A549 (cell line): Measurements from ENCODE around the gene LRRC2. TPM values are rescaled to one million over a fixed set of nuclear protein-coding genes. Genes with fewer than 3 reads are reported as not detected.

Experiments used
- ATAC-seq, 2 experiments: fragments of 200-7000 bp in 1 of 2; fragments of >200 bp in 1 of 2; cut with Nextera tagmentation in 1 of 2; cut with Tn5 transposase in 1 of 2; 3 replicates each; pipeline versions ENCODE4 v1.8.0 to v1.9.1; 2018 to 2020; ENCODE audit warnings: mild to moderate bottlenecking in 1 of 2, moderate library complexity in 1 of 2
- CTCF ChIA-PET: fragments of 300-600 bp; sonication (Branson Sonifier 250); formaldehyde crosslinking; extraction: SDS; loops from one replicate; lab custom pipeline; 2021; ENCODE audit warnings: antibody characterized with exemption, inconsistent platforms; lab: Yijun Ruan, JAX
- POLR2A ChIA-PET: fragments of 350-600 bp; formaldehyde crosslinking; extraction: SDS; loops from one replicate; lab custom pipeline; 2021; ENCODE audit warnings: antibody characterized with exemption, inconsistent platforms; lab: Yijun Ruan, JAX
- DNase-seq, 2 experiments: peaks; one replicate each; pipeline versions ENCODE4 v3.0.0 to v3.0.0-alpha.2; 2011 to 2016; ENCODE audit warnings: low read depth in 1 of 2, low spot score in 1 of 2
- FAIRE-seq: peaks from 2 replicates; lab custom pipeline; 2011; peaks lifted over from hg19 to GRCh38; lab: Jason Lieb, UNC
- H3K27ac ChIP-seq, 2 experiments: fragments of >200 bp; sonication (Bioruptor Twin); formaldehyde crosslinking; 3 replicates each; pipeline ENCODE4 v1.5.1; 2016 to 2017
- H3K4me1 ChIP-seq: fragments of >200 bp; sonication (Bioruptor Twin); formaldehyde crosslinking; 3 replicates; pipeline ENCODE4 v1.6.1; 2016
- H3K4me2 ChIP-seq: fragments of >200 bp; sonication (Bioruptor Twin); formaldehyde crosslinking; 3 replicates; pipeline ENCODE4 v1.6.1; 2016
- H3K4me3 ChIP-seq: fragments of >200 bp; sonication (Bioruptor Twin); formaldehyde crosslinking; 3 replicates; pipeline ENCODE4 v1.5.1; 2016
- H3K9me3 ChIP-seq: fragments of >200 bp; sonication (Bioruptor Twin); formaldehyde crosslinking; 3 replicates; pipeline ENCODE4 v1.6.1; 2016
- ATOH8 ChIP-seq: fragments of 250-450 bp; sonication (Bioruptor Pico); IDR thresholded peaks from 2 replicates; pipeline ENCODE4 v1.5.0; 2020; ENCODE audit warnings: low read depth, mild to moderate bottlenecking, moderate library complexity
- BCL3 ChIP-seq: fragments of >200 bp; sonication (Bioruptor Twin); formaldehyde crosslinking; IDR thresholded peaks from 3 replicates; pipeline ENCODE4 v1.6.1; 2016
- BHLHE40 ChIP-seq: IDR thresholded peaks from 2 replicates; pipeline ENCODE4 v1.6.1; 2012; ENCODE audit warnings: low read depth, low read length, inconsistent platforms
- CEBPB ChIP-seq, 2 experiments: fragments of >200 bp in 1 of 2; sonication (Bioruptor Twin) in 1 of 2; formaldehyde crosslinking in 1 of 2; IDR thresholded peaks; 2 replicates each; pipeline ENCODE4 v1.6.1; 2012 to 2016
- E2F6 ChIP-seq: IDR thresholded peaks from 2 replicates; pipeline ENCODE4 v1.6.1; 2012; ENCODE audit warnings: low read depth, borderline replicate concordance
- EP300 ChIP-seq, 2 experiments: fragments of >200 bp; sonication (Bioruptor Twin); formaldehyde crosslinking; IDR thresholded peaks; 2 replicates in 1 of 2; 3 replicates in 1 of 2; pipeline ENCODE4 v1.6.1; 2016 to 2017
- ESRRA ChIP-seq: fragments of 150-350 bp; IDR thresholded peaks from 2 replicates; pipeline ENCODE4 v1.6.1; 2014; ENCODE audit warnings: mild to moderate bottlenecking, low read length, borderline replicate concordance
- FOSB ChIP-seq: fragments of 250-450 bp; sonication (Bioruptor Pico); IDR thresholded peaks from 2 replicates; pipeline ENCODE4 v1.5.0; 2020; ENCODE audit warnings: mild to moderate bottlenecking, moderate library complexity
- FOSL2 ChIP-seq, 2 experiments: fragments of 450-650 bp in 1 of 2; fragments of >200 bp in 1 of 2; sonication (Bioruptor Twin) in 1 of 2; formaldehyde crosslinking; IDR thresholded peaks; 2 replicates each; pipeline versions ENCODE4 v1.5.0 to v1.6.1; 2016 to 2020; ENCODE audit warnings: mild to moderate bottlenecking in 1 of 2, moderate library complexity in 1 of 2
- FOXS1 ChIP-seq: fragments of 250-450 bp; sonication (Bioruptor Pico); IDR thresholded peaks from 2 replicates; pipeline ENCODE4 v1.5.0; 2020; ENCODE audit warnings: mild to moderate bottlenecking, moderate library complexity
- HDAC2 ChIP-seq: fragments of 200-600 bp; sonication (generic); IDR thresholded peaks from 2 replicates; pipeline ENCODE4 v1.6.1; 2016
- HES2 ChIP-seq: fragments of >200 bp; sonication (Bioruptor Twin); formaldehyde crosslinking; IDR thresholded peaks from 2 replicates; pipeline ENCODE4 v1.6.1; 2016
- HOXA7 ChIP-seq: fragments of 250-450 bp; sonication (Bioruptor Pico); IDR thresholded peaks from 2 replicates; pipeline ENCODE4 v1.5.0; 2020; ENCODE audit warnings: mild to moderate bottlenecking, moderate library complexity
- HOXB13 ChIP-seq: fragments of 250-450 bp; sonication (Bioruptor Pico); IDR thresholded peaks from 2 replicates; pipeline ENCODE4 v1.5.0; 2020; ENCODE audit warnings: low read depth, mild to moderate bottlenecking, moderate library complexity
- KDM1A ChIP-seq: fragments of 200-600 bp; sonication (generic); IDR thresholded peaks from 2 replicates; pipeline ENCODE4 v1.6.1; 2016; ENCODE audit warnings: low read depth, mild to moderate bottlenecking
- MAZ ChIP-seq: fragments of 150-350 bp; IDR thresholded peaks from 2 replicates; pipeline ENCODE4 v1.6.1; 2014; ENCODE audit warnings: antibody characterized with exemption, low read depth, low read length, borderline replicate concordance
- PHF8 ChIP-seq: fragments of 200-600 bp; sonication (generic); IDR thresholded peaks from 2 replicates; pipeline ENCODE4 v1.6.1; 2016; ENCODE audit warnings: low read depth, mild to moderate bottlenecking, antibody characterized with exemption, moderate library complexity, borderline replicate concordance
- POLR2A ChIP-seq: IDR thresholded peaks from 2 replicates; pipeline ENCODE4 v1.6.1; 2012; ENCODE audit warnings: mild to moderate bottlenecking, low read length
- REST ChIP-seq: fragments of 200-600 bp; sonication (generic); IDR thresholded peaks from 2 replicates; pipeline ENCODE4 v1.6.1; 2016; ENCODE audit warnings: antibody characterized with exemption, mild to moderate bottlenecking, moderate library complexity
- SREBF2 ChIP-seq: fragments of 450-650 bp; IDR thresholded peaks from 2 replicates; pipeline ENCODE4 v1.6.1; 2014; ENCODE audit warnings: mild to moderate bottlenecking, moderate library complexity
- TFCP2L1 ChIP-seq: fragments of 250-450 bp; sonication (Bioruptor Pico); IDR thresholded peaks from 2 replicates; pipeline ENCODE4 v1.5.0; 2021; ENCODE audit warnings: mild to moderate bottlenecking
- USF2 ChIP-seq: fragments of 450-650 bp; IDR thresholded peaks from 2 replicates; pipeline ENCODE4 v1.6.1; 2014; ENCODE audit warnings: antibody characterized with exemption
- ZC3H11A ChIP-seq: fragments of 450-650 bp; IDR thresholded peaks from 2 replicates; pipeline ENCODE4 v1.6.1; 2014; ENCODE audit warnings: antibody characterized with exemption, mild to moderate bottlenecking
- ZFP36 ChIP-seq: fragments of 450-650 bp; IDR thresholded peaks from 2 replicates; pipeline ENCODE4 v1.6.1; 2014; ENCODE audit warnings: borderline replicate concordance; ENCODE audit not compliant: partially characterized antibody
- WGBS: methylation state at CpG from one replicate; pipeline ENCODE4 v1.1.6; 2017; ENCODE audit errors: missing lambda C conversion rate; 5-methylcytosine and 5-hydroxymethylcytosine counted together
- polyA plus RNA-seq, 4 experiments: library from polyadenylated mRNA; depleted of rRNA in 3 of 4; stranded (reverse); fragments of >200 nt; fragmentation: RNase III in 1 of 4; extraction: RNeasy Plus Mini Kit Qiagen cat#74134 plus additional on column Dnase treatment in 1 of 4; gene quantifications; 2 replicates in 3 of 4; 3 replicates in 1 of 4; pipeline ENCODE4 v1.2.3, GENCODE V29; 2011 to 2017

LRRC2 gene
- polyA plus RNA-seq, 2 of the 4 experiments (the other 2 are of a cell fraction) = not detected

- TF ChIP-seq POLR2A (no peak), HDAC2 (no peak), KDM1A (no peak), SREBF2 (no peak), HES2 (no peak), ZFP36 (no peak), ZC3H11A (peak; percentile 7; the same call in 1 of the 2 replicates), E2F6 (no peak)
- WGBS = 47% methylated on average over 8 of the region's 10 CpGs
- no peak overlapping the region for H3K4me2 ChIP-seq
- H3K27ac ChIP-seq = no peak overlapping the region
- no peaks in the 10 kb centered on the region for H3K9me3 ChIP-seq
- H3K4me1 ChIP-seq = no peaks in the 10 kb centered on the region
- CTCF ChIA-PET = interaction anchor here (1.9 to 2.1 kb wide), 2 partner anchors 14 to 16 kb away, joined by 5 to 7 read pairs; no protein-coding TSS in a partner anchor
- FAIRE-seq (no peak), DNase-seq (no peak), ATAC-seq (no peak)
- POLR2A ChIA-PET = no interaction called here
- no peak overlapping the region for H3K4me3 ChIP-seq
Observed at GRCh38 chr3:46613313-46614005, 47.4 kb upstream of the LRRC2 start.

- CTCF ChIA-PET = no interaction called here
- H3K9me3 ChIP-seq = no peaks in the 10 kb centered on the region
- H3K4me2 ChIP-seq = no peak within 1 kb of the TSS
- ATAC-seq (no peak), FAIRE-seq (no peak), DNase-seq (no peak)
- H3K27ac ChIP-seq = no peak within 1 kb of the TSS
- TF ChIP-seq BHLHE40 = no peak
- TF ChIP-seq HOXB13 (CRISPR knock-in tag) = no peak
- TF ChIP-seq HOXA7 (CRISPR knock-in tag) = no peak
- no peak for TF ChIP-seq FOSB (CRISPR knock-in tag)
- TF ChIP-seq ZFP36 = no peak
- no peak for TF ChIP-seq FOXS1
- TF ChIP-seq ATOH8 = no peak
- no peak for TF ChIP-seq MAZ
- no peak for TF ChIP-seq E2F6
- no peak for TF ChIP-seq KDM1A
- no peak for TF ChIP-seq USF2
- no peak for TF ChIP-seq PHF8
- TF ChIP-seq BCL3 = no peak
- TF ChIP-seq FOSL2 (IDR thresholded peaks at IDR 0.05) = no peak
- no peak for TF ChIP-seq FOSL2 (CRISPR knock-in tag; IDR thresholded peaks at IDR 0.05)
- no peak for TF ChIP-seq ZC3H11A
- no peak for TF ChIP-seq REST
- no peak for TF ChIP-seq CEBPB (IDR thresholded peaks at IDR 0.05)
- TF ChIP-seq TFCP2L1 (CRISPR knock-in tag) = no peak
- TF ChIP-seq ESRRA = no peak
- TF ChIP-seq EP300 (IDR thresholded peaks at IDR 0.05) = no peak
- POLR2A ChIA-PET = no interaction called here
- H3K4me1 ChIP-seq = no peaks in the 10 kb centered on the region
- WGBS = 57% methylated on average over 9 of the region's 9 CpGs
- no peak within 1 kb of the TSS for H3K4me3 ChIP-seq
Observed at GRCh38 chr3:46612324-46612723, 46.2 kb upstream of the LRRC2 start, which contains the start of gene FAM240A. Gene FAM240A, plus strand, starts transcription at chr3:46612525. Its CDS starts 159 bp downstream, at chr3:46612684.
